GM18505 (cell line): ENCODE data around the gene ACOX3.

ENCODE experiments used
- ATAC-seq: cut with Tn5 transposase; IDR thresholded peaks from one replicate; pipeline ENCODE4 v1.9.1; 2021; ENCODE audit not compliant: unreplicated experiment
- POLR2A ChIP-seq: IDR thresholded peaks from 4 replicates; pipeline ENCODE4 v1.6.1; 2011; ENCODE audit warnings: borderline replicate concordance; ENCODE audit not compliant: insufficient read depth, insufficient read length; ENCODE audit errors: extremely low read depth

ACOX3 gene

GRCh38 chr4:8473198-8473919 is 32.8 kb upstream of the ACOX3 start:
- no peak for TF ChIP-seq POLR2A
- ATAC-seq = no peak

GRCh38 chr4:8472689-8473197 is 32.2 kb upstream of the ACOX3 start:
- no peak for ATAC-seq
- TF ChIP-seq POLR2A = no peak

DNA sequence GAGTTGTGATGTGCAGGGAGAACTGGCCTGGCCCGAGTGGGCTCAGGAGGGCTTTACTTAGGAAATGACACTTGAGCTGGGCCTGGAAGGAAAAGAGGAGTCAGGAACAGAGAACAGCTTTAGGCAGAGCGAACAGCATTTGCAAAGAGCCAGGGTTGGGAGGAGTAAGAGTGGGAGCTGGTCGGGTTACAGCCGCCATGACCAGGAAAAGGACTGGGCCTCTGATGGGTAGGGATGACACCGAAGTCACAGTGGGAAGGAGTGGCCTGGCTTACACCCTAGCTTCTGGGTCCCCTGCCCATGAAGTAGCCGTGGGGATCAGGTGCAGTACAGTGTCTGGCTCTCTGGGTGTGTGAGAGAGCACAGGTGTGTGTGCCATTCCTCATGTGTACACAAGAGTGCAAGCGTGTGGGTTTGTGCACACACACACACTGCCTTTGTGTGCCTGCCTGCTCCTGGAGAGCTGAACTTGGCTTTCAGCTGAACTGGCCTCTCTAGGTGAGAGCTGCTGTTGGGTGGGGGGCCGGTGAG is 31.7 kb upstream of the ACOX3 start:
- ATAC-seq = no peak
- TF ChIP-seq POLR2A = no peak

GRCh38 chr4:8471211-8471875 is 30.8 kb upstream of the ACOX3 start:
- TF ChIP-seq POLR2A = no peak
- ATAC-seq = no peak

GRCh38 chr4:8470451-8471024 is 30.0 kb upstream of the ACOX3 start:
- ATAC-seq = no peak
- TF ChIP-seq POLR2A = no peak

DNA sequence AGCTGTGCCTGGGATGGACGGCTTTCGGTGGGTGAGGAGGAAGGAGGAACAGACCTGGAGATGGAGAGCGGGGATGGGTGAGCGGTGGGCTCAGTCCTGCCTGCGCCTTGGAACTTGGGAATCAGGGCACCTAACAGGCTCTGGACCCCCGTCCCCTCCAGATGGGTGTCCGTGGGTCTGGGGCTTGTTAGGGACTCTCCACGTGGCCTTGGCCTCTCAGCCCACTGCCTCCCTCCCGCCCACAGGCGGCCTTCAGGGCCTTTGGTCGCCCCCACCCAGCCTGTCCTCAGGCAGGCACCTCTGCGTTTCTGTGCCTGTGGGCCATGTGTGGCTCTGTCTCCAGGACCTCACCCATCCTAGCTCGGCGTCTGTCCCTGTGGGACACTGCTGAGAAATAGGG is 29.0 kb upstream of the ACOX3 start:
- TF ChIP-seq POLR2A = no peak
- no peak for ATAC-seq

- peak; percentile 56 for ATAC-seq
Observed at GRCh38 chr4:8468746-8469535, 28.4 kb upstream of the ACOX3 start.

GRCh38 chr4:8467016-8467415 is 26.5 kb upstream of the ACOX3 start:
- no peak for ATAC-seq
- no peak for TF ChIP-seq POLR2A

More at GRCh38 chr4:8468746-8469535, 28.4 kb upstream of the ACOX3 start:
- TF ChIP-seq POLR2A = no peak

DNA sequence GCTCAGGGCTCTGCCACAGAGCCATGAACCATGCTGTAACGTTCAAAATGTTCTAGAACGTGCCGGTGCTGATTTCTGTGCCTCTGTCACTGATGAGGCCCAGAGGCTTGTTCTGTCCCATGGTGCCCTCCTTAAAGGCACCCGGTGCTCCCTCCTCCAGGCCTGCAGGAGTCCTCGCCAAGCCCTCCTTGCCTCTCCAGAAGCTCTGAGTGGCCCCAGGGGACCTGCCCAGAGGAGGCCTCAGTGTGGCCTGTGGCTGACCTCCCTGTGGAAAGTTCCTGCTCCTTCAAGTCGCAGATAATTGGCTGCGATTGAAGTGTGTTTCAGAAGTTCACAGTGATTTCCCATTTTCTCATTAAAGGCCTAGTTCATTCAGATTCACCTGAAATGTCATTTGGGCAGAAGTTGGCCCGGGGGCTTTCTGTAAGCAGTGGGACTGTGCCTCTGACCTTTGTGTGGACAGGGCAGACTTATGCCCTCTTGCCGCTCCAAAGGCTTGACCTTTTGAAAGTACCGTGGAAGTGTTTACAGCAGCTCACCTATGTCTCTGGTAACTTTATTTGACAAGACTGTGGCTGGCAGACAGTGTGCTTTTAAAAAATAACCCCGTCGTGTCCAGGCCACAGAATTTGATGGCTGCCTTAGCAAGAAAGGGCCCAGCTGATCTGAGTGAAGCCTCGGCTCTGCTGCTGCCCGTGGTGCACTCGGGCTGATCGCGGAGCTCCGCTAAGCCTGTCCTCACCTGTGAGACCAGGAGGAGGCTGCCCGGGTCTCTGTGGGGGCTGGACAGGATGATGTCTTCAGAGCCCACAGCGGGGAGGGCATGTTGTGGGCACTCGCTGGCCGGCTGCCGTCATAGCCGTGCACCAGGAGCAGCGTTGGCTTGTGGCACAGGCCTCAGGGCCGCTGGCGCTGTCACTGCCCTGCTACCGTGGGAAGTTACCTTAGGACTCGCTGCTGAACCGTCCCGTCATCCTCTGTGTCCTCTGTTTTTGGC is 25.4 kb upstream of the ACOX3 start:
- no peak for TF ChIP-seq POLR2A
- no peak for ATAC-seq

DNA sequence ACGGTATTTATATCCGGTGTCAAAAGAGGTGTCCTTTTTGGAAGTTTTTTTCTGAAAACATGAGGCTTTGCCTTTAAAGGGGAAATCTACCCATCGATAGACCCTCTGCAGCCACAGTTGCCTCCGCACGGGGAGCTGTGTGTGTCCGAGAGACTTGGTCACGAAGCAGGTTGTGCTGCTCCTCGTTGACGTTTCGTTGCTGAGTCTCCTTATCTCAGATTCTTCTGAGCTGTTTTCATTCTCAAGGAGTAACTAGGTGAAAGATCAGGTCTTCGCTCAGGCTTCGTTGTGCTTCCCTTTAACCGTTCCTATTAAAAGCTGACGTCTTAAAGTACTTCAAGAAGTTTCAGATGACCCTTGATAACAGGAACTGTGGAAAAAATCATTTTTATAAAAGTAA is 23.9 kb upstream of the ACOX3 start:
- no peak for TF ChIP-seq POLR2A
- no peak for ATAC-seq

GRCh38 chr4:8463811-8464210 is 23.3 kb upstream of the ACOX3 start:
- ATAC-seq = no peak
- TF ChIP-seq POLR2A = no peak

- no peak for TF ChIP-seq POLR2A
- no peak for ATAC-seq
Observed at GRCh38 chr4:8461616-8462015, 21.1 kb upstream of the ACOX3 start.
